GM10248 (cell line): Measurements from ENCODE around the gene STX16.

Experiments used
- CTCF ChIA-PET: fragments of 300-600 bp; sonication (Branson Sonifier 250); formaldehyde crosslinking; extraction: SDS; loops from one replicate; lab custom pipeline; 2021; ENCODE audit warnings: antibody characterized with exemption; lab: Yijun Ruan, JAX
- POLR2A ChIA-PET: fragments of 350-650 bp; sonication (Branson Sonifier 250); formaldehyde crosslinking; extraction: SDS; loops from one replicate; lab custom pipeline; 2020; ENCODE audit warnings: antibody characterized with exemption; lab: Yijun Ruan, JAX
- DNase-seq: peaks from one replicate; pipeline ENCODE4 v3.0.0; 2012; ENCODE audit errors: extremely low spot score
- TF ChIP-seq, protein P1 (sequence below): IDR thresholded peaks from 2 replicates; pipeline ENCODE4 v1.5.1; 2012; ENCODE audit warnings: mild to moderate bottlenecking, low read depth; ENCODE audit errors: extremely low read depth, missing control alignments, control extremely low read depth

STX16 gene

DNA sequence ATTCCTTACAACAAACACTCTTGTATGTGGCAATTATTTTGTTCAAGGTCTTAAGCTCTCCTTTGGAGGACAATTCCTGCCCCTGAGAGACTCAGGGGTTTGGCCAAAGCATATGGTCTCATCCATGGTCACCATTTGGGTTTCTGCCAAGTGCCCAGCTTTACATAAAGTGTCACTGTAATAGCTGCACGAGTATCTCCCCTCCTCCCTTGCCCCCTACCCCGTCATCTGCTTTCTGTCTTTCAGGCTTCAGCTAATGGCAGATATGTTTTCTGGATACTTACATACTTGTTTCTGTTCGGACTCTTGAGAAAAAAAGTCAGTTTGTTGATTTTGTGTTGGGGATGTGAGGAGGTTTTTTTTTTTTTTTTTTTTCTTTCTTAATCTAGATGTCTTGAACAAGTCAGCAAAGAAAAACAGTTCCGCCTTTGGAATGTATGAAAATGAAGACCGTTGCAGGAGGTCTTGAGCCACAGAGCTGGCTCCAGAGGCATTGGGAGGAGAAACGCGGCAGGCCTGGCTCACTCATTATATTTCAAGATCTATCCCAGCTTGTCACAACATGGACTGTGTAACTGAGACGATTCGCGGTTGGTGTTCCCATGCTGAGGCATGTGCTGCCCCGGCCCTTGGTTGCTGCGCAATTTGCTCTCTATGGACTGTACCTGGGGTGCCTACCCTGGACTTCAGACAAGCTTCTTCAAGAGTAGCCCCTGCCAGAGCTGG lies 32.6 kb upstream of the STX16 start:
- TF ChIP-seq, protein P1, sequence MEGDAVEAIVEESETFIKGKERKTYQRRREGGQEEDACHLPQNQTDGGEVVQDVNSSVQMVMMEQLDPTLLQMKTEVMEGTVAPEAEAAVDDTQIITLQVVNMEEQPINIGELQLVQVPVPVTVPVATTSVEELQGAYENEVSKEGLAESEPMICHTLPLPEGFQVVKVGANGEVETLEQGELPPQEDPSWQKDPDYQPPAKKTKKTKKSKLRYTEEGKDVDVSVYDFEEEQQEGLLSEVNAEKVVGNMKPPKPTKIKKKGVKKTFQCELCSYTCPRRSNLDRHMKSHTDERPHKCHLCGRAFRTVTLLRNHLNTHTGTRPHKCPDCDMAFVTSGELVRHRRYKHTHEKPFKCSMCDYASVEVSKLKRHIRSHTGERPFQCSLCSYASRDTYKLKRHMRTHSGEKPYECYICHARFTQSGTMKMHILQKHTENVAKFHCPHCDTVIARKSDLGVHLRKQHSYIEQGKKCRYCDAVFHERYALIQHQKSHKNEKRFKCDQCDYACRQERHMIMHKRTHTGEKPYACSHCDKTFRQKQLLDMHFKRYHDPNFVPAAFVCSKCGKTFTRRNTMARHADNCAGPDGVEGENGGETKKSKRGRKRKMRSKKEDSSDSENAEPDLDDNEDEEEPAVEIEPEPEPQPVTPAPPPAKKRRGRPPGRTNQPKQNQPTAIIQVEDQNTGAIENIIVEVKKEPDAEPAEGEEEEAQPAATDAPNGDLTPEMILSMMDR = no peak
- POLR2A ChIA-PET = no interaction called here
- CTCF ChIA-PET = interaction anchor here (1.6 to 2.5 kb wide), 2 partner anchors 33 to 408 kb away, joined by 3 to 7 read pairs; partner anchors contain the start of gene STX16
- no peak for DNase-seq

DNA sequence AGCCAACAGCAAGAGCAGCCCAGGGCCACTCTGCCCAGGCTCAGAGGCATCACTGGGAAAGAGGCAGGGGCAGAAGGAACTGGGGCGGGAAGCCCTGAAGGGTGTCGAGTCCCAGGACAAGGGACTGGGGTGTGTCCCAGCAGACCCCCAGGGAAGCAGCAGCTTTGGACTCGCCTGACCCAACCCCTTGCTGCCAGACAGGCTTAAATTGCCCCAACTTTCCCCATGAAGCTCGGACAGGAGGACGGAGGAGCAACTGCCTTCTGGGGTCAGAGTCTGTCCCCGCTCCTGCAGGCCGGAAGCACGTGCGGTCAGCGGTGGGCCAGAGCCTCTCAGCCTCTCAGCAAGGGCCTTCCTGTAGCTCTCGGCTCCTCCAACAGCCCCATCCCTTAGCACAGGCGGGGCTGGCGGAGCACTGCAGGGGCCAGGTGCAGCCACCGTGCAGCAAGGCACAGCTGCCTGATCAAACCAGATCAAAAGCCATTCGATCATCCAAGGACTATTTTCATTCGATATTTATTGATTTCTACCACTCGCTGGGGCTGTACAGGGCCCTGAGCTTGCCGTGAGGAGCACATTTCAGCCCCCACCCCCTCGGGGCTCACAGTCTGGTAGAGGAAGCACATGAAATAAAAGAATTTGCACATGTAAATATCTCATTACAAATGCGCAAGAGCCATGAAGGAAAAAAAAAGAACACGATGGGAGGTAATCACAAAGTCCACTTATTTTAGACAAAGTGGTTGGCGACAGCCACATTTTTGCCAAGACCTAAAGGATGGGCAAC lies 31.8 kb upstream of the STX16 start:
- CTCF ChIA-PET = interaction anchor here (2.5 kb wide), 1 partner anchor 32 kb away, joined by 7 read pairs; the partner anchor contains the start of gene STX16

DNA sequence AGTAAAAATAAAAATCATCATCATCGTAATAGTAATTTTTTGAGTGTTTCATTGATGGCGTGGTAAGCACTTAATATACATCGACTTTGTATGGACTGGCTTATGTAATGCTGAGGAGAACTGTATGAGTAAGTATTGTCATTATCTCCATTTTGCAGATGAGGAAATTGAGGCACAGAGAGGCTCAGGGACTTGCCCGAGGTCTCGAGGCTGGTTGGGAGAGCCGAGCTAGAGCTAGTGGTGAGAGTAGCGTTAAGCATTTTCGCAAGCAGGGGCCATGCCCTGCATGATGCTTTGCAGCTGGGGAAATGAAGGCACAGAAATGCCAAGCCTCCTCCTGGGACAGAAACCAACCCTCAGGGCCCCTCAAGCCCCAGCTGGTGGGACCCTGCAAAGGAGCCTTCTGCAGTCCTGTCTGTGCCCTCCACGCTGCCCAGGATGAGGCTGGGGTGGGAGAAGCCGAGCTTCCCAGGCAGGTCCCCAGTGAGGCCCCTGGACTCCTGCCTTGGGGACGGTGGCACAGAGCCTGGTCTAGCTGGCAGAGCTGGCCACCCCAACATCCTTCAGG lies 31.1 kb upstream of the STX16 start:
- CTCF ChIA-PET = interaction anchor here (2.5 kb wide), 1 partner anchor 31 kb away, joined by 7 read pairs; the partner anchor contains the start of gene STX16
- TF ChIP-seq, protein P1 = no peak
- DNase-seq = no peak
- POLR2A ChIA-PET = no interaction called here

More for the DNA sequence above, 31.8 kb upstream of the STX16 start:
- POLR2A ChIA-PET = no interaction called here
- no peak for DNase-seq
- TF ChIP-seq, protein P1 = no peak

DNA sequence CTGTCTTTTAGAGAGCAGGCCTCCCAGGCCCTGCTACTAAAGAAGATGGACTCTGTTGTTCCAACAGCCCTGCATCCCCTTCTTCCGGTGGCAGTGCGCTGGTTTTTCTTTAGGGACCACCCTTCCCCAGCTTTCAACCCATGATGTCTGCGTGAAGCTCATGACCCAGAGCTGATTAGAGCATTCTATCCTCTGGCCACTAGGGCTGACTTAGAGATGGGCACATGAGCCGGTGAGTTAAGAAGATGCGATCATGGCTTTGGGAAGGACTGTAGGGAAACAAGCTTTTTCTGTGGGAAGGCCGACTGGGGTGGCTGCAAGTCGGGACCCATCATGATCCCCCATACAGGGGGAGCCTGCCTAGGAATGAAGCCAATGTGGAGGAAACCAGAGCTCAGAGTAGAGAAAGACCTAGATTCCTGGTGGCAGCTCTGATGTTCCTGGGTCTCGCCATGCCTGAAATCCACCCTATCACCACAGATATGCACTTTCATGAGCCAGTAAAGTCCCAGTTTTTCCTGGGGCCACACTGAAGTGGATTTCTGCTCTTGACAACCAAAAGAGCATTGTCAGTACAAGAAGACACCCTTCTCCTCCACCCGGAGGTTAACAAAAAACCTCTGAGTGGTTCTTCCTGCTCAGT lies 29.1 kb upstream of the STX16 start:
- ChIA-PET POLR2A (no interaction called here), CTCF (interaction anchor here (1.1 to 1.6 kb wide), 3 partner anchors 9 to 37 kb away, joined by 5 read pairs; no protein-coding TSS in a partner anchor)
- TF ChIP-seq, protein P1 = no peak
- no peak for DNase-seq

DNA sequence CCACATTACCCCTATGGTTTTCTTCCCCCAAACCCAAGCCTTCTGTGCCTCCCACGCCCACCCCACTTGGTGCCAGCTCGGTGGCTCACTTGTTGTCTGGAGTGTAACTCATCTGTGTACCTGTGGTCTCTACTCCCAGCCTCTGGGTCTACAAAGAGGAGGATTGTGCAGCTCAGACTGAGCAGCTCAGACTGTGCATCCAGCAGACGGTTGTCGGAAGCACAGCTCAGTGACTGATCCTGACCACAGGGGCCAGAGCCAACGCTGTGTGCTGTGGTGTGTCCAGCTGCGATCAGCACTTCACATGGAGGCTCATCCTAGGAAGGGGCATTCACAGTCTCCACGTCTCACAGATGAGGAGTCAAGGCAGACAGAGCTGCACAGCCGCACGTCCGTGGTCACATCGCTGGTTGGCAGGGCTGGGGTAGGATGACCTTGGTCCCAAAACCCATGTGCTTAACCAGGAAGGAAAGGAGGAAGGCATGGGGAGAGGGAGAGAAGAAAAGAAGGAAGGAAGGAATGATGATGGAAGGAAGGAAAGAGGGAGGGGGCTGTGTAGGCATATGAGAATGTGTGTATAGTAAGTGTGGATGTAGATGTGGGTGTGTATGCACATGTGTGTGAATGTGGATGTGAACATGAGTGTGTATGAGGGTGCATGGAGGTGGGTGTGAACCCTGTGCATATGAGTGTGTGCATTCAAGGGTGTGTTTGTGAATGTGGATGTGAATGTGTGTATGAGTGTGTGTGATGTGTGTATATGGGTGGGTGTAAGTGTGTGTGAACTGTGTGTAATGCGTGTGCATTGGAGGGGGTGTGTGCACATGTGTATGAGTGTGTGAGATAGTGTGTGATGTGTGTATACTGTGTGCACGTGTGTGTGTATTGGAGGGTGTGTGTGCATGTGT lies 28.2 kb upstream of the STX16 start:
- TF ChIP-seq, protein P1 = no peak
- POLR2A ChIA-PET = no interaction called here
- CTCF ChIA-PET = interaction anchor here (1.1 to 1.6 kb wide), 3 partner anchors 8 to 36 kb away, joined by 5 read pairs; no protein-coding TSS in a partner anchor
- DNase-seq = no peak
